ENCODE measurements around the gene ALOX5.
A peak's percentile ranks its signal among the peaks of the same experiment; 100 is the strongest.

Gene ALOX5

GRCh38 chr10:45483002-45483401 is 109.0 kb downstream of the ALOX5 start:
- Histone ChIP-seq H3K36me3 (peaks cover 28 to 72% (median 42%) of the 10 kb centered on the region in 11 experiments; a peak in 21 of 22 replicates), H3K9ac (no peak overlapping the region), H3K9me3 (replicated peaks in 1 of 11) (peaks cover 42 to 63% (median 54%) of the 10 kb centered on the region in 11 experiments)

GRCh38 chr10:45487735-45488134 is 113.7 kb downstream of the ALOX5 start:
- Histone ChIP-seq H3K27ac (peak overlapping the region in 8 of 11 experiments; percentile 43 to 95 (median 81); a peak in 16 of 22 replicates), H3K9me3 (replicated peaks in 1 of 11) (peaks cover 31 to 52% (median 40%) of the 10 kb centered on the region in 11 experiments), H3K27me3 (no peaks in the 10 kb centered on the region), H3K4me3 (peak overlapping the region in 2 of 10 experiments; percentile 19 to 41; a peak in 1 of 20 replicates), H3K4me2 (peak overlapping the region in 10 of 11 experiments; percentile 42 to 89 (median 81); a peak in 20 of 22 replicates), H3K4me1 (peaks cover 12 to 40% (median 26%) of the 10 kb centered on the region in 10 experiments; a peak in 19 of 20 replicates), H3K36me3 (peaks cover 9 to 72% (median 29%) of the 10 kb centered on the region in 11 experiments; a peak in 19 of 22 replicates), H4K20me1 (peaks cover 0 to 4% (median 0%) of the 10 kb centered on the region in 11 experiments; a peak in 1 of 22 replicates), H3K9ac (peak overlapping the region in 7 of 11 experiments; percentile 30 to 84 (median 75); a peak in 12 of 22 replicates)
- TF ChIP-seq Cebpa-rat (IDR thresholded peaks at IDR 0.05), result no peak

More at GRCh38 chr10:45483002-45483401, 109.0 kb downstream of the ALOX5 start:
- peaks cover 3 to 14% (median 11%) of the 10 kb centered on the region in 10 experiments; a peak in 18 of 20 replicates for H3K4me1 ChIP-seq
- H4K20me1 ChIP-seq, result peaks cover 0 to 4% (median 0%) of the 10 kb centered on the region in 11 experiments; a peak in 1 of 22 replicates
- no peak overlapping the region for H3K4me2 ChIP-seq
- TF ChIP-seq Cebpa-rat (IDR thresholded peaks at IDR 0.05), result no peak
- H3K27me3 ChIP-seq, result no peaks in the 10 kb centered on the region
- no peak overlapping the region for H3K27ac ChIP-seq
- H3K4me3 ChIP-seq, result no peak overlapping the region

- H3K36me3 ChIP-seq, result peaks cover 9 to 79% (median 29%) of the 10 kb centered on the region in 11 experiments; a peak in 19 of 22 replicates
- H3K27me3 ChIP-seq, result no peaks in the 10 kb centered on the region
- peaks cover 0 to 4% (median 0%) of the 10 kb centered on the region in 11 experiments; a peak in 1 of 22 replicates for H4K20me1 ChIP-seq
- H3K4me1 ChIP-seq, result peaks cover 12 to 40% (median 26%) of the 10 kb centered on the region in 10 experiments; a peak in 19 of 20 replicates
- H3K9ac ChIP-seq, result peak overlapping the region in 6 of 11 experiments; percentile 30 to 84 (median 76); a peak in 12 of 22 replicates
- H3K4me3 ChIP-seq, result peak overlapping the region in 2 of 10 experiments; percentile 19 to 41; a peak in 2 of 20 replicates
- peak overlapping the region in 8 of 11 experiments; percentile 43 to 95 (median 81); a peak in 16 of 22 replicates for H3K27ac ChIP-seq
- peaks cover 37 to 58% (median 46%) of the 10 kb centered on the region in 11 experiments for H3K9me3 ChIP-seq (replicated peaks in 1 of 11)
- H3K4me2 ChIP-seq, result peak overlapping the region; percentile 39 to 89 (median 80); a peak in 21 of 22 replicates
- TF ChIP-seq Cebpa-rat (IDR thresholded peaks at IDR 0.05), result peak in 4 of 11 experiments; percentile 58 to 96 (median 68); a peak in 5 of 22 replicates
Observed at GRCh38 chr10:45488365-45488764, 114.3 kb downstream of the ALOX5 start.

GRCh38 chr10:45490277-45490676 is 116.3 kb downstream of the ALOX5 start:
- TF ChIP-seq Cebpa-rat (IDR thresholded peaks at IDR 0.05), result no peak
- Histone ChIP-seq H3K9me3 (replicated peaks in 1 of 11) (peaks cover 56 to 71% (median 64%) of the 10 kb centered on the region in 11 experiments), H3K4me2 (no peak overlapping the region; a peak in 1 of 22 replicates)

DNA sequence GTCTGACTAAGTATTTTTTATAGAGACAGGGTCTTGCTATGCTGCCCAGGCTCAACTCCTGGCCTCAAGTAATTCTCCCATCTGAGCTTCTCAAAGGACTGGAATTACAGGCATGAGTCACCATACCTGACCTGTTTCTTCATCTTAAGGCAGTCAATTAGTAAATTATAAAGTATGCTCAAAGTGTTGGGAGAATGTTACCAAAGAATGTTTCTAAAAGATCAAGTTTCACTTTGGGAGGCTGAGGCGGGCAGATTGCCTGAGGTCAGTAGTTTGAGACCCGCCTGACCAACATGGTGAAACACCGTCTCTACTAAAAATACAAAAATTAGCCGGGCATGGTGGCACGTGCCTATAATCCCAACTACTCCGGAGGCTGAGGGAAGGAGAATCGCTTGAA is 117.0 kb downstream of the ALOX5 start:
- H3K4me2 ChIP-seq, result no peak overlapping the region

More at GRCh38 chr10:45490277-45490676, 116.3 kb downstream of the ALOX5 start:
- H3K9ac ChIP-seq, result no peak overlapping the region
- H3K4me1 ChIP-seq, result peaks cover 9 to 40% (median 26%) of the 10 kb centered on the region in 10 experiments; a peak in 19 of 20 replicates
- H3K27me3 ChIP-seq, result no peaks in the 10 kb centered on the region
- no peaks in the 10 kb centered on the region; a peak in 1 of 22 replicates for H4K20me1 ChIP-seq
- H3K27ac ChIP-seq, result peak overlapping the region in 3 of 11 experiments; percentile 89 to 95 (median 95); a peak in 7 of 22 replicates
- peaks cover 0 to 81% (median 22%) of the 10 kb centered on the region in 11 experiments; a peak in 15 of 22 replicates for H3K36me3 ChIP-seq
- peak overlapping the region in 2 of 10 experiments; percentile 2 to 9; a peak in 2 of 20 replicates for H3K4me3 ChIP-seq

More for the DNA sequence above, 117.0 kb downstream of the ALOX5 start:
- H3K4me1 ChIP-seq, result peaks cover 9 to 40% (median 26%) of the 10 kb centered on the region in 10 experiments; a peak in 19 of 20 replicates
- H3K4me3 ChIP-seq, result peak overlapping the region in 1 of 10 experiments; percentile 2; a peak in 1 of 20 replicates
- peak overlapping the region in 3 of 11 experiments; percentile 89 to 95 (median 95); a peak in 4 of 22 replicates for H3K27ac ChIP-seq
- no peaks in the 10 kb centered on the region; a peak in 1 of 22 replicates for H4K20me1 ChIP-seq
- TF ChIP-seq Cebpa-rat (IDR thresholded peaks at IDR 0.05), result no peak
- peaks cover 59 to 78% (median 71%) of the 10 kb centered on the region in 11 experiments for H3K9me3 ChIP-seq (replicated peaks in 1 of 11)
- no peaks in the 10 kb centered on the region for H3K27me3 ChIP-seq
- peaks cover 0 to 74% (median 22%) of the 10 kb centered on the region in 11 experiments; a peak in 13 of 22 replicates for H3K36me3 ChIP-seq
- H3K9ac ChIP-seq, result no peak overlapping the region

Measured in BLaER1 treated with 17β-estradiol and CSF1 and Interleukin-3, amounts not matched to agents 10 nM and 100 nM (cell line).